ENCODE measurements around the gene SRA1.

DNA sequence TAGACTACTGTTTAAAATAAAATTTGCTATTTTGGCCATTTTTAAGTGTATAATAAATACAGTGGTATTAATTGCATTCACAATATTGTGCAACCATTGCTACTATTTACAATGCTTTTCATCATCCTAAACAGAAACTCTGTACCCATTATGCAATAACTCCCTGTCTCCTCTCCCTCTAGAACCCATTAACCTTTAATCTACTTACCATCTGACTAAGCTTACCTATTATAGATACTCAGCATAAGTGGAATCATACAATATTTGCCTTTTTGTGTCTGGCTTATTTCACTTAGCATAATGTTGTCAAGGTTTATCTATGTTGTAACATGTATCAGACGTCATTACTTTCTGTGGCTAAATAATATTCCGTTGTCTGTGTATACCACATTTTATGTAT lies 49.8 kb upstream of the SRA1 start:
- TF ChIP-seq, protein P1, sequence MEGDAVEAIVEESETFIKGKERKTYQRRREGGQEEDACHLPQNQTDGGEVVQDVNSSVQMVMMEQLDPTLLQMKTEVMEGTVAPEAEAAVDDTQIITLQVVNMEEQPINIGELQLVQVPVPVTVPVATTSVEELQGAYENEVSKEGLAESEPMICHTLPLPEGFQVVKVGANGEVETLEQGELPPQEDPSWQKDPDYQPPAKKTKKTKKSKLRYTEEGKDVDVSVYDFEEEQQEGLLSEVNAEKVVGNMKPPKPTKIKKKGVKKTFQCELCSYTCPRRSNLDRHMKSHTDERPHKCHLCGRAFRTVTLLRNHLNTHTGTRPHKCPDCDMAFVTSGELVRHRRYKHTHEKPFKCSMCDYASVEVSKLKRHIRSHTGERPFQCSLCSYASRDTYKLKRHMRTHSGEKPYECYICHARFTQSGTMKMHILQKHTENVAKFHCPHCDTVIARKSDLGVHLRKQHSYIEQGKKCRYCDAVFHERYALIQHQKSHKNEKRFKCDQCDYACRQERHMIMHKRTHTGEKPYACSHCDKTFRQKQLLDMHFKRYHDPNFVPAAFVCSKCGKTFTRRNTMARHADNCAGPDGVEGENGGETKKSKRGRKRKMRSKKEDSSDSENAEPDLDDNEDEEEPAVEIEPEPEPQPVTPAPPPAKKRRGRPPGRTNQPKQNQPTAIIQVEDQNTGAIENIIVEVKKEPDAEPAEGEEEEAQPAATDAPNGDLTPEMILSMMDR (tag by site-specific recombination; IDR thresholded peaks at IDR 0.05) = no peak
- no peak for TF ChIP-seq FEZF1 (tag by site-specific recombination; IDR thresholded peaks at IDR 0.05)
- TF ChIP-seq, protein P2, sequence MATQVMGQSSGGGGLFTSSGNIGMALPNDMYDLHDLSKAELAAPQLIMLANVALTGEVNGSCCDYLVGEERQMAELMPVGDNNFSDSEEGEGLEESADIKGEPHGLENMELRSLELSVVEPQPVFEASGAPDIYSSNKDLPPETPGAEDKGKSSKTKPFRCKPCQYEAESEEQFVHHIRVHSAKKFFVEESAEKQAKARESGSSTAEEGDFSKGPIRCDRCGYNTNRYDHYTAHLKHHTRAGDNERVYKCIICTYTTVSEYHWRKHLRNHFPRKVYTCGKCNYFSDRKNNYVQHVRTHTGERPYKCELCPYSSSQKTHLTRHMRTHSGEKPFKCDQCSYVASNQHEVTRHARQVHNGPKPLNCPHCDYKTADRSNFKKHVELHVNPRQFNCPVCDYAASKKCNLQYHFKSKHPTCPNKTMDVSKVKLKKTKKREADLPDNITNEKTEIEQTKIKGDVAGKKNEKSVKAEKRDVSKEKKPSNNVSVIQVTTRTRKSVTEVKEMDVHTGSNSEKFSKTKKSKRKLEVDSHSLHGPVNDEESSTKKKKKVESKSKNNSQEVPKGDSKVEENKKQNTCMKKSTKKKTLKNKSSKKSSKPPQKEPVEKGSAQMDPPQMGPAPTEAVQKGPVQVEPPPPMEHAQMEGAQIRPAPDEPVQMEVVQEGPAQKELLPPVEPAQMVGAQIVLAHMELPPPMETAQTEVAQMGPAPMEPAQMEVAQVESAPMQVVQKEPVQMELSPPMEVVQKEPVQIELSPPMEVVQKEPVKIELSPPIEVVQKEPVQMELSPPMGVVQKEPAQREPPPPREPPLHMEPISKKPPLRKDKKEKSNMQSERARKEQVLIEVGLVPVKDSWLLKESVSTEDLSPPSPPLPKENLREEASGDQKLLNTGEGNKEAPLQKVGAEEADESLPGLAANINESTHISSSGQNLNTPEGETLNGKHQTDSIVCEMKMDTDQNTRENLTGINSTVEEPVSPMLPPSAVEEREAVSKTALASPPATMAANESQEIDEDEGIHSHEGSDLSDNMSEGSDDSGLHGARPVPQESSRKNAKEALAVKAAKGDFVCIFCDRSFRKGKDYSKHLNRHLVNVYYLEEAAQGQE (tag by site-specific recombination; IDR thresholded peaks at IDR 0.05) = no peak
- no peak for TF ChIP-seq ZBTB21 (tag by site-specific recombination; IDR thresholded peaks at IDR 0.05)
- TF ChIP-seq ZNF530 (tag by site-specific recombination; IDR thresholded peaks at IDR 0.05; ENCODE audit: low read depth) = no peak
- TF ChIP-seq ZNF76 (tag by site-specific recombination; IDR thresholded peaks at IDR 0.05; ENCODE audit: borderline replicate concordance, low read depth) = no peak
- no peak for TF ChIP-seq TCF7L2 (IDR thresholded peaks at IDR 0.05; ENCODE audit: borderline replicate concordance, low read depth, low read length)
- no peak for TF ChIP-seq ZNF560 (tag by site-specific recombination; IDR thresholded peaks at IDR 0.05; ENCODE audit: borderline replicate concordance)
- no peak for TF ChIP-seq KLF1 (tag by site-specific recombination; IDR thresholded peaks at IDR 0.05)
- TF ChIP-seq ZNF324 (tag by site-specific recombination; IDR thresholded peaks at IDR 0.05) = no peak
- TF ChIP-seq REPIN1 (tag by site-specific recombination; IDR thresholded peaks at IDR 0.05; ENCODE audit: low read depth) = no peak
